Right atrium auricular region (tissue), 2 donors: ENCODE measurements around the gene KRTAP10-5. TPM values are rescaled to one million over a fixed set of nuclear protein-coding genes. Genes with fewer than 3 reads are reported as not detected.
A peak's percentile ranks its signal among the peaks of the same experiment; 100 is the strongest.

Source experiments
- DNase-seq: peaks from one replicate; pipeline ENCODE4 v3.0.0-alpha.2; 2019; ENCODE audit warnings: low spot score
- H3K27ac ChIP-seq, 2 donors: fragments of 200-600 bp; sonication (generic); 1 replicate in 1 of 2; 2 replicates in 1 of 2; pipeline ENCODE4 v1.5.1; 2016 to 2019
- H3K27me3 ChIP-seq, 2 donors: fragments of 200-600 bp; sonication (generic); one replicate each; pipeline versions ENCODE4 v1.5.1 to v1.6.0; 2017 to 2019
- H3K36me3 ChIP-seq: fragments of 200-600 bp; sonication (generic); one replicate; pipeline ENCODE4 v1.5.1; 2016
- H3K4me1 ChIP-seq, 2 donors: fragments of 200-600 bp; sonication (generic); one replicate each; pipeline versions ENCODE4 v1.5.1 to v1.6.0; 2017 to 2019
- H3K4me3 ChIP-seq, 2 donors: fragments of 200-600 bp; sonication (generic); 1 replicate in 1 of 2; 2 replicates in 1 of 2; pipeline ENCODE4 v1.5.1; 2017 to 2019; ENCODE audit warnings: mild to moderate bottlenecking in 1 of 2, moderate library complexity in 1 of 2
- H3K9me3 ChIP-seq, 2 donors: fragments of 200-600 bp; sonication (generic); one replicate each; pipeline ENCODE4 v1.5.1; 2019
- CTCF ChIP-seq, 2 donors: fragments of 200-600 bp; sonication (generic); IDR thresholded peaks; one replicate each; pipeline ENCODE4 v1.5.1; 2019; ENCODE audit warnings: antibody characterized with exemption in 2 of 2
- total RNA-seq, 2 donors: library from RNA; depleted of rRNA; stranded (reverse); fragments of >200 nt; gene quantifications; one replicate each; pipeline ENCODE4 v1.1.0, GENCODE V29; 2016

The KRTAP10-5 gene
- total RNA-seq, 2 donors from 2014 or later: not detected

DNA sequence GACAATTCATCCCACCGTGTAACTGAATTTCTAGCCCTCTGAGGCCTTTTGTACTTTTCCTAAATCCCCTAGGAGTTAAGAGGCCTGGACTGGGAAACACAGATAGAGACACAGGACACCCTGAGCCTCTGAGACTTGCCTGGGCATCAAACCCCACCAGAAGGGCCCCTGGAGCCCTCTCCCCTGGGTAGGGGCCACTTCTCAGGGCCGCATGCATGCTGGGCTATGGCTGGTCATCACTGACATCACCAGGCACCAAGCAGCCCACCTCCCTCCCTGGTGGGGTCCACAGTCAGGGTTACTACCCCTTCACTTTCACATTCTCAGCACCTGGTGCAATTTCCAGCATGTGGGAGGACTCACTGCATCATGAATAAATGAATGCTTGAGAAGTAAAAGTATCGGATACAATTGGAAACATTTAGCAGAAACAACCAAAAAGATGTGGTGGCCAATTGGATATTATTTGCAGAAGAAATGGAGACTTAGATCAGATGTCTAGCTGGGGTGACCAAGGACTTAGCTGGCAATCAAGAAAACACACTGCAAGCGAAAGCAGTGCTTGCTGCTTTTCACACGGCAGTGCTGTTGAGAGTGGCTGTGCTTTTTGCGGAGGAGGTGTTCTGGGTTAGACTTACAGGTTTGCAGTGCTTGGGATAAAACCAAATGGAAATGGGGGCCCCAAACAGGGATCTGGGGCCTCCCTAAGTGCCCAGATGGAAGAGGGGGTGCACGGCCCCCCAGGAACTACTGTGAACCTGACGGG is 19.0 kb upstream of the KRTAP10-5 start:
- Histone ChIP-seq H3K9me3 (peaks cover 0 to 4% of the 10 kb centered on the region in 2 donors), H3K27ac (no peak overlapping the region), H3K4me3 (no peak overlapping the region), H3K4me1 (no peaks in the 10 kb centered on the region), H3K27me3 (no peaks in the 10 kb centered on the region), H3K36me3 (no peaks in the 10 kb centered on the region)
- DNase-seq: no peak
- no peak for TF ChIP-seq CTCF (IDR thresholded peaks at IDR 0.05)

DNA sequence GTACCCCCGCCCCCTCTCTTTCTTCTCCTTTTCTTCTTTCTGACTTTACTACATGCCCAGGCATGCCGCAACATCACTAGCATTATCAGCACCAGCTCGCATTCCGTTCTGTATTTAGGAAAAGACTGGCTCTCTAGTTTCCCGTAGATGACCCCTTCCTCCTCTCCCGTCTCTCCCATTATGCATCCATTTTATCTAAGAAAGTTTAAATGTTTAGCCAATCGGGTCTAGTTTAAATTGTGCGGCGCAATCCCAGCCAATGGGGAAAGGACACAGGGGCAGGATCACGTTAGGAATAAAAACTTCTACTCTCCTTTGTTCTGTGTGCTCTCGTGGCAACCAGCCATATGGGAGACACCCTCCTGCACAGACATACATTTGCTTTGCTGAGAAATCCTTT is 17.7 kb upstream of the KRTAP10-5 start:
- no peaks in the 10 kb centered on the region for H3K27me3 ChIP-seq
- H3K36me3 ChIP-seq: no peaks in the 10 kb centered on the region
- H3K27ac ChIP-seq: no peak overlapping the region
- TF ChIP-seq CTCF (IDR thresholded peaks at IDR 0.05): no peak
- no peaks in the 10 kb centered on the region for H3K4me1 ChIP-seq
- DNase-seq: no peak
- peaks cover 0 to 4% of the 10 kb centered on the region in 2 donors for H3K9me3 ChIP-seq
- no peak overlapping the region for H3K4me3 ChIP-seq

- Histone ChIP-seq H3K27me3 (no peaks in the 10 kb centered on the region), H3K27ac (no peak overlapping the region), H3K4me3 (no peak overlapping the region), H3K36me3 (no peaks in the 10 kb centered on the region), H3K4me1 (no peaks in the 10 kb centered on the region), H3K9me3 (peaks cover 0 to 4% of the 10 kb centered on the region in 2 donors)
- no peak for TF ChIP-seq CTCF (IDR thresholded peaks at IDR 0.05)
- no peak for DNase-seq
Measured at GRCh38 chr21:44596068-44596725, 15.8 kb upstream of the KRTAP10-5 start.

DNA sequence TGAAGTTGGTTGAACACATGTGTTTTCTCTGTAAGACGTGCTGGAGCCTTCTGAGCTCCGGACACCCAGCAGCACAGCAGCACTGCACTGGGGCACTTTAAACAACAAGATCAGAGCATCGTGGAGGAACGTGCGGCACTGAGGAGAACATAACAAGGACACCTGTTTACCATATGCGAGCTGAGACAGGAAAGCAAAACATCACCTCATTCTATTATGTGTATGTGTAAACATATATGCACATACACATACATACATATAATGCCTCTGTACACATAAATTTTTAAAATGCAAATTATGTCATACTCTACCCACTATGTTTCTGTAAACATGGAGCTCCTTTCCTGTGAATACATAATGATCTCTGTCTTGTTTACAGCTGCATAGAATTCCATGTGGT is 15.1 kb upstream of the KRTAP10-5 start:
- H3K36me3 ChIP-seq: no peaks in the 10 kb centered on the region
- no peak overlapping the region for H3K27ac ChIP-seq
- no peak for DNase-seq
- H3K9me3 ChIP-seq: peaks cover 0 to 4% of the 10 kb centered on the region in 2 donors
- H3K4me3 ChIP-seq: no peak overlapping the region
- no peak for TF ChIP-seq CTCF (IDR thresholded peaks at IDR 0.05)
- no peaks in the 10 kb centered on the region for H3K27me3 ChIP-seq
- H3K4me1 ChIP-seq: no peaks in the 10 kb centered on the region

- peak; percentile 30 for DNase-seq
- Histone ChIP-seq H3K4me3 (no peak overlapping the region), H3K9me3 (peaks cover 0 to 4% of the 10 kb centered on the region in 2 donors), H3K27me3 (no peaks in the 10 kb centered on the region), H3K36me3 (no peaks in the 10 kb centered on the region), H3K27ac (no peak overlapping the region), H3K4me1 (no peaks in the 10 kb centered on the region)
- no peak for TF ChIP-seq CTCF (IDR thresholded peaks at IDR 0.05)
Measured at GRCh38 chr21:44594406-44594916, 14.1 kb upstream of the KRTAP10-5 start.
